HL-60 (cell line): ENCODE measurements around the gene PCDHGA10.

Experiments used
- CTCF ChIP-seq: IDR thresholded peaks from one replicate; pipeline ENCODE4 v1.5.1; 2011; ENCODE audit warnings: low read length, control low read depth, inconsistent platforms; ENCODE audit not compliant: insufficient read depth
- POLR2AphosphoS5 ChIP-seq: IDR thresholded peaks from 2 replicates; pipeline ENCODE4 v1.6.1; 2012; ENCODE audit warnings: low read depth

- TF ChIP-seq CTCF, result no peak
- TF ChIP-seq POLR2AphosphoS5, result no peak
These were observed 38.2 kb upstream of the PCDHGA10 start for GRCh38 chr5:141374627-141375026.
